HG03135 (cell line): ENCODE data around the gene EPB41L2.

Experiments used
- ATAC-seq: cut with Tn5 transposase; IDR thresholded peaks from one replicate; pipeline ENCODE4 v1.9.1; 2021; ENCODE audit warnings: mild to moderate bottlenecking, moderate library complexity; ENCODE audit not compliant: unreplicated experiment

The EPB41L2 gene

GRCh38 chr6:130980310-130981032 is 82.6 kb downstream of the EPB41L2 start:
- no peak for ATAC-seq

DNA sequence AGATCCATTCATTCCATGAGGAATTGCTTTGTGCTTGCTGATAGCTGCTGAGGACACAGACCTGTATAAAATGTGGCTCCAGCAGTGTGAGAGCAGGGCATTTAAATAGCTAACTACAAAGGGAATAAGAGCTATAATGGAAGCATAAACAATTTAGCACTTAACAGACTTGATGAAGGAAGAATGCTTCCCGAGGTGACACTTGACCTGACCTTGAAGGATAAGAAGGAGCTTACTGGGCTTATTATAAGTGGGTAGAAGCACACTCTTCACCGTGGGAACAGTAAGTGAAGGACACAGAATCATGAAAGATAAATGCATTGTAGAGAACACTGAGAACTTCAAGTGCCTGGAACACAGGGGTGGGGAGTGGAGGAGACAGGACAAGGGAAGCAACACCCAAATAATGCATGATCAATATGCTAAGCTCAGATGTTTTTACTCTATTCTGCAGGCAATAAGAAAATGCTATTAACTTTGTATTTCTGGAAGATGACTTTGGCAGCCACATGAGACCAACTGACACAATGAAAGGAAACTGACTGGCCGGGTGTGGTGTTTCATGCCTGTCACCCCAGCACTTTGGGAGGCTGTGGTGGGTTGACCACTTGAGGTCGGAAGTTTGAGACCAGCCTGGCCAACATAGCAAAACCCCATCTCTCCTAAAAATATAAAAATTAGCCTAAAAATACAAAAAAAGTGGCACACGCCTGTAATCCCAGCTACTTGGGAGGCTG is 84.2 kb downstream of the EPB41L2 start:
- ATAC-seq, result no peak

- no peak for ATAC-seq
Measured at GRCh38 chr6:130978180-130978579, 84.9 kb downstream of the EPB41L2 start.

DNA sequence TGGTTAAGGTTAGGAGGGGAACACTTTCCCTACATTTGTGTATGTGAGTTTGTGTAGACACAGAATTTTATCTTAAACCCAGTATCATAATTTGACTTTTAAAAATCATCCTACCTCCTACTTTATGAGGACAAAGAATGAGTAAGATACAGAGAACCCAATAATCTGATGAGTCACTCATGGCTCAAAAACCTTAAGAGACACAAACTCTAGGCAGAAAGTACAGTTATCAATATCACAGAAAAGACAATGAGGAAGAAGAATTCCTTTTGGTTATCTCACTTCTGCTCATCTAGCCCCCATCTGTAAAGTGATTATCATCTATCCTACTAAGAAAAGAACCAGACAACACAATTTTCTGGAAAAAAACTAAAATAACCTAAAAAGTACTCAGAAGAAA is 87.7 kb downstream of the EPB41L2 start:
- no peak for ATAC-seq

GRCh38 chr6:130973521-130974277 is 89.3 kb downstream of the EPB41L2 start:
- no peak for ATAC-seq

- ATAC-seq, result no peak
Measured at GRCh38 chr6:130971504-130971903, 91.5 kb downstream of the EPB41L2 start.

- ATAC-seq, result no peak
Measured at GRCh38 chr6:130970839-130971410, 92.1 kb downstream of the EPB41L2 start.

DNA sequence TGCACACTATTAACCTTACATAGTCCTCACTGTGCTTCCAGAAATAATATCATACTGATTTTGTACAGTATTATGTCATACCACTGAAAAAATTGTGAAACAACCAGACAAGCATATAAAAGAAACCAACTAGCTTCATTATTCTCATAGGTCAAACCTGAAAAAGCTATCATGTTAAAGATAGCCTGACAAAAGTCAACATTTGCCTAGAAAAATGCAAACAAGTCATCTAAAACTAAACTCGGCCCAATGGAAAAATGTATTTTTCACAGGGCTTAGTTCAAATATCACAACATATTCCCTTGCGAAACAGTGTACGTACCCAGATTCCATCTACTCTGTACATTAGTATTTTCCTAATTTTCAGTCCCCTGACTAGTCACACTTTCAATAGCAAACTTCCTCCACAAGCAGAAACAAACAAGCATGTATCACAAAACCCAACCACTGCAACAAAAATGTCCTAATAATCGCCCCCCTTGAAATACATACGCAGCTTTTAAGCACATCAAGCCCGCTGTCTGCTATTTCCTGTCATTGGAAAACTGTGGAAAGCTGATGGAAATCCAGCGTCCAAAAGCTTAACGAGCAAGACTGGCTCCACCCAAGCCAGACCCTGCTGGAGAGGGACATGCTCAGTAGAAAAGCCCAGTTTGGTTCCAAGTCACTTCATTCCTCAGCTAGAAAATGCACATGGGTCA is 93.1 kb downstream of the EPB41L2 start:
- no peak for ATAC-seq

DNA sequence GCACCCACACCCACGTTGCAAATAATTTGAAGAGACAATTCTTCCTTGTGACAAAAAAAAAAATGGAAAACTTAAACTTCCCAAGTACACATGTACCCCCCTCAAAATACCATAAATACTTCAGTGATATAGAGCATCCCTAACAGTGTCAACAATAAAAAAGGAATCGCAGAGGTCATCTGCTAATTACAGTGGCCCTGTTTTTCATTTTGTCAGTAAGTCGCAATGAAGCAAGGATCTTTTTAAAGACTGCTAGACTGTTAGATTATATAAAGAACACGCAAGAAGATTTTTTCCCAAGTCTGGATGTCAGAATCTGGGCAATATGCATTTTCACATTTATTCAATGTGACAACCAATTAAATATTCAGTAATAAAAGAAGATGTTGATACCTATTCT is 93.9 kb downstream of the EPB41L2 start:
- ATAC-seq, result no peak

- no peak for ATAC-seq
Measured at GRCh38 chr6:130968476-130968875, 94.6 kb downstream of the EPB41L2 start.

GRCh38 chr6:130967502-130968445 is 95.3 kb downstream of the EPB41L2 start:
- no peak for ATAC-seq

GRCh38 chr6:130966344-130966980 is 96.6 kb downstream of the EPB41L2 start:
- ATAC-seq, result no peak

DNA sequence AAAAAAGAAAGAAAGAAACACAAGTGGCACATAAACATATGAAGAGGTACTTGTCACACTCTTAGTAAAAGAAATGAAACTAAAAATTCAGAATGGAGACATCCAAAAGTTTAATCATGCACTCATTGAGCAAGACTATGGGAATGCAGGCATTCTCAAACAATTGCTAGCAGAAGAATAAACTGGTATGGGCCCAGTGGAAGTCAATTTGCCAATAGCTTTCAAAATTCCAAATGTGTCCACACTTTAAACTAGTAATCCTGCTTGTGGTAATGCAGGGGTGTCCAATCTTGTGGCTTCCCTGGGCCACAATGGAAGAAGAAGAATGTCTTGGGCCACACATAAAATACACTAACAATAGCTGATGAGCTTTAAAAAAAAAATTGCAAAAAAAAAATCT is 97.4 kb downstream of the EPB41L2 start:
- ATAC-seq, result no peak

DNA sequence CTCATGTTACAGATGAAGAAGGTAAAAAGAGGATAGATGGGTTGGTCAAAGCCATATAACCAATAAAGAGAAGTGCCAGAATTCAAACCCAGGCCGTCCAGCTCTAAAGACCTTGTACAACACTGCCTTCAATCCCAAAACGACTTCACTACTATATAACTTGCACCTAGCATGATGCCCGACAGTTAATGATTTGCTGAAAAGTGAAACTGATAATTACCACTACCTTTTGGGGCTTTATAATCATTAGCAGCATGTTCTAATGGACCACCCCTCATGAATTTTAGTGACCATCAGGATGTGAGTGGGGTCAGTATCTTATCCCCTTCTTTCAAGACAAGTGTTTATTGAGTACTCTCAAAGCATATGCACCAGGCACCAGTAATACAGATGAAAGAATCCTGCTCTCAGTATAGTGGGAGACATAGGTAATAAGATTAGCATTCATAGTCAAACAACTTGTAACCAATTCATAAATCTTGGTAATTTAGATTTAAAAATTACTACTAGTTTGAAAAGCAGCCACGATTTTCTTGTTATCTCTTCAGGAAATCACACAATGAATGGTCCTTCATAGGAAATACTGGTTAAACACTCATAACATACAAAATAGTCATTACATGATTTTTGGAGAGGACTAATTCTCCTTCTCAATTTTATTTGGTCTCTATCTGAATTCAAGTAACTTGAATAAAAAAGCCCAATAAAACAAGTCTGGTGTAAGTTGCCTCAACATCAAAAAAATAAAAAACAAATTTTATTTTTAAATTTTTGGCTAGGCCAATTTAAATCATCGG is 98.0 kb downstream of the EPB41L2 start:
- peak; percentile 50 for ATAC-seq

- no peak for ATAC-seq
Measured at GRCh38 chr6:130964289-130964688, 98.8 kb downstream of the EPB41L2 start.

DNA sequence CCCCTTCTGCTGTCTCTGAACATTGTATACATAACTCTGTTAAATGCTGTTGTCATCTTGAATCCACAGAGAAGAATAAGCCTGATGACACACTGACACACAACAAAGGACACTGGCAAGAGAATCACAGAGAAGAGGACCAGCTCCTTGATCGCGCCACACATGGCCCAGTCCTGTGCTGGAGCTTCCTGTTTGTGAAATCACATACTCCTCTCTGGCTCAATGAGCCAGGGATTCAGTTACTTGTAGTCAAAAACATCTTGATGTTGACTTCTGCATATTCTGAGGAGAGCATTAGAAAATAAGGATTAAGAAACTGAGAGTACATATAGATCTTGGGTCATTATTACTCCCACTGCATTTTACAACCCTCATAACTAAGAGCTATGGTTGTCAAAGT is 100.1 kb downstream of the EPB41L2 start:
- ATAC-seq, result no peak

GRCh38 chr6:130961148-130961547 is 101.9 kb downstream of the EPB41L2 start:
- no peak for ATAC-seq

GRCh38 chr6:130959951-130960350 is 103.1 kb downstream of the EPB41L2 start:
- no peak for ATAC-seq
